ENCODE data around the gene DGCR6L.
"Not testable (repeated sequence)": the region's sequence is repeated elsewhere in the genome, so short reads cannot be mapped to it uniquely, and the experiment has no call there.

The DGCR6L gene

DNA sequence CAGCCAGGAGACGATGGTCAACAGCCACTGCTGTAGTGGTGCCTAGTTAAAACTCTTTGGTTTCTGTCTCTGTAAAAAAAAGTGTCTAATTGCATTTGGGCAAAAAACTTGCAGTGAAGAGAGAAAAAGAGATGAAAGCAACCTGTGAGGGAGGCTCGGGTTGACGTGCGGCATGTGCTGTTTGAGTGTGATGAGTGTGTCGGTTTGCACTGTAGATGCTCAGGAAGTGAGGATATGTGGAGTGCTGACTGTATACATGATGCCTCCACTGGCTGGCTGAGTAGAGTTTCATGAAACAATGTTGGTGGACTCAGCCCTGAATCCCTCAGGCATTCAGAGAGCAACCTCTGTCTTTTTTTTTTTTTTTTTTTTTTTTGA, 4.3 kb upstream of the DGCR6L start:
- peak; percentile 50 to 58 for DNase-seq

DNA sequence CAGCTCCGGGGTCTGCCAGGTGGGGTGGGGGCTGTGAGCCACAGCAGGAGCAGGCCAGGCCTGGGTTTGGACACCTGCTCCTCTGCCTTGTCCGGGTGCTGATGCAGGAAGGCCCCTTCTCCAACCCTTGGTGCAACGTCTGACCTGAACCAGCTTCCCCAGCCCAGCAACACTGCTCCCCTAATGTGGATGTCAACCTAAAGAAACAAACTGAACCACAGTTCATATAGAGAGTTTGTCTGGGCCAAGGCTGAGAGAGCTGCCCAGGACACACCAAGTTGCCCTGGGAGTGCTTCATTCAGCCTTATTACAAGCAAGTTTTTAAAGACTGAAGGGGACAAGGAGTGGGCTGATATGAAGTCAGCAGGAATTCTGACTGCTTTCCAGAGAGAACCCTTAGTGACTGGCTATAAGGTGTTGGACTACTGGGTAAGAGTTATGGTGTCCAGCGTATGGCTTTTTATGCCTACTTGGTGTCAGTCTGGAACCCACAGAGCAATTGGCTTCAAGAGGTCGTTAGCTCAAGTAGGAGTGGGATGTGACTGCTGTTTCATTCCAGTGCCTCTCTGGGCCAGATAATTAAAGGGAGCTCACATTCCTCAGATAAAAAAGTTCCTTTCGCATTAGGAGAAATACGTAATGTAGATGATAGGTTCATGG, 1.8 kb upstream of the DGCR6L start:
- DNase-seq = peak in 1 of 2 donors; percentile 17

DNA sequence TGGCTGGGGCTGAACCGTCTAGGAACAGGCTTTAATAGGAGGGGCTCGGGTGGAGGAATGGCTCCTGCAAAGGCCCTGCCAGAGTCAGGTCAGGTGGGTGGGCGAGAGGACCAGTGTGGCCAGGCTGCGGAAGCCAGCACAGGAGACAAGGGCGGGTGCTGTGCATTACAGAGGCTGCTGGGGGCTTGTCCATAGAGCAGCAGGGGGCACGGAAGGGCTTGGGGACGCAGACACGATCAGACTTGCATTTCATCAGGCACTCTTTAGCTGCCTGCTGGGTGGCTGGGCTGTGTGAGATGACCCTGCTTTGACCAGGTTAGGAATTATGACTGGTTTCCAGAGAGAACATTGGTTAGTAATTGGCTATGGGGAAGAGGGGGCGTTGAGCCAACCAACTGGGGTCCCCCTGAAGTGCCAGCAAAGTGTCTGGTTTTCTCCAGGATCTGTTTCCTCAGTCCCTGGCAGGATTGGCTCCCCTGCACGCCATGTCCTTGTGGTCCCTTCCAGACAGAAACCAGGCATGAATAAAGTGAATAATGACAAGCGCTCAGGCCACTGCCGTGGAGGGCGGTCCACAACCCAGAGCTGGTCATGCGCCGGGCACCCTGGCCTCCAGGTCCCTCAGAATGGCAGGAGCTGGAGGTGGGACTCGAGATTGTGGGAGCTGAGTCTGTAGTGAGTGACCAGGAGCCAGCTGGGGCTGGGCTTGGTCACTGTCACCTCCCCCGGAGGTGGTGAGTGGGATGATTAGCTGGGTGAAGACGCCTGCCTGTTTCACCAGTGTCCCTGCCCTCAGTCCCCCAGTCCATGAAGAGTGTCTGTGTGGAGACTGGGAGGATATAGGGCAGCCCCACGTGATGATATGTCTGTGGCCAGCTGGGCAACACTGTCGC, 1.0 kb upstream of the DGCR6L start:
- peak in 1 of 2 donors; percentile 23 for DNase-seq

DNA sequence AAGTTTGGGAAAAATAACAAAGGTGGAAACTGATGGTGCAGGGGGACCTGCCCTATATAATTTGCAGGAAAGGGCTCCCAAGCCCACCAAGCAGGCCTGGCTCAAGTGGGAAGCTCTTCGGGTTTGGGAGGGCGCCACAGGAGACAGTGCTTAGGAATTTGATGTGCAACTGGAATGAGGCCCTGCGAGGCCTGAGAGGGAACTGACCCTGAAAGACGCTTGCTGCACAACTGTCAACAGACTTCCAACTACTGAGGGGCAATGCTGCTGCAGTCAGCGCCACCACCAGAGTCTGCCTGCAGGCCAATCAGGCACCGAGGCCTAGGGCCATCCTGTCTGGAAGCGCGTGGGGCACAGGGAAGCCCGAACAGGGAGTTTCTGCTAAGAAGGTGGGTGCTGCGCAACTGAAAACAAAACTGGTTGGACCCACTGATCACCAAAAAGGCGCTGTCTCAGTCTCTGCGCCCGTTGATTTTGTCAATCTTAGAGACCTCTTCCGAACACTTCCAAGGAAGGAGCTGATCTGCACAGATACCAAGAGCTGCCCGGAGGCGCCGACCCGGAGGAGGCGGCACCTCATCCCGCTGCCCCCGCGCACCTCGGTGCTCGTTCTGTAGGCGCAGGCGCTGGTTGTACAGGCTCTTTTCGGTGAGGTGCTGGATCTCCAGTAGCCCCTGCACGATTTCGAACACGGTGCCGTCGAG, 667 bp downstream of the DGCR6L start:
- peak; percentile 22 to 43 for DNase-seq

DNA sequence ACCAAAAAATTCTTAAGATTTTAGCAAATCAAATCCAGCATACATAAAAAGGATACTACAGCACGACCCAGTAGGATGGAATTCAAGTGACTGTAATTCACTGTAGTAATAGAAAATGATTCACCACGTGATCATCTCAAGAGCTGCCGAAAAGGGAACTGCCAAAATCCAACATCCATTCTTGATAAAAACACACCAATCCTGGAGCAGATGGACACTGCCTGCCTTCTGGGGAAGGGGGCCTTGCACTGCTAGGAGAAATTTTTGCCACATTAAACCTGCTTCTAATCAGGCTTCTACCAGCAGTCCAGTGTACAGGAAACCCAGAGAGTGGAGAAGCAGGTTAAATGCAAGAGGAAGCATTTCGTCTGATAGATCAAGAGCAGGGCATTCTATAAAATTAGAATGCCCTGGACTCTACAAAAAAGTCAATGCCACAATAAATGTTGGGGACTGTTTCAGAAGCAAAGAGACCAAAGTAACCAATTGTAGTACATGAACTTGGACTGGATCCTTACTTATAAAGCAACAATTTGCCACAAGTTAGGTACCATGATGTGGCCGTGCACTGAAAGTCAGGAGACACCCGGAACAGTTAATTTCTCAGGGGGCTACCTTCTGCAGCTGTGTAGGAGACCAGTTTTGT, 1.7 kb downstream of the DGCR6L start:
- DNase-seq = peak in 1 of 2 donors; percentile 14

DNA sequence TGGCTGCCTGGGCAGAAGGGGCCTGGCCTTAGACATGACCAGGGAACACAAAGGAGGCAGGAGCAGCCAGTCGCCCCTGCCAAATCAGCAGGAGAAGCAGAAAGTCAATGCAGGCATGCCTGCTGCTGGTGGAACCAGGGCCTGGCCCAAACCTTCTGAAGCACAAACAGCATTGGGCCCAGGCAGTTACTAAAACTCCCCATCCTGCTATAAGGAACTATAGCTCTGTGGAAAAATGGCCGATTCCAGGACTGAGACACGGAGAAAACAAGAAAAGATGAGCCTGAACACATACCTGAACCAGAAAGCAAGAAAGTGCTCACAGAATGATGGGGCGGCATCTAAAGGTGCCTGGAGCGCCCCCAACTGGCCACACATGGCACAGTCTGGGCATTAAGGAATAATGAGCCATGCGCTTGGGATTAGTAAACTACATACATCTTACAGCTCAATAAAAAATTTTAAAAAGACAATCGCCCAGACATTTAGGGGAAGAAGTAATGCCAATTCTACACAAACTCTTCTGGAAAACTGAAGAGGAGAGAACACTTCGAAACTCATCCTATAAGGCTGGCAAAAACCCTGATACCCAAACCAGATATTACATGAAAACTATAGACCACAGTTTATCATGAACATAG, 2.3 kb downstream of the DGCR6L start:
- DNase-seq = peak; percentile 42 to 53

DNA sequence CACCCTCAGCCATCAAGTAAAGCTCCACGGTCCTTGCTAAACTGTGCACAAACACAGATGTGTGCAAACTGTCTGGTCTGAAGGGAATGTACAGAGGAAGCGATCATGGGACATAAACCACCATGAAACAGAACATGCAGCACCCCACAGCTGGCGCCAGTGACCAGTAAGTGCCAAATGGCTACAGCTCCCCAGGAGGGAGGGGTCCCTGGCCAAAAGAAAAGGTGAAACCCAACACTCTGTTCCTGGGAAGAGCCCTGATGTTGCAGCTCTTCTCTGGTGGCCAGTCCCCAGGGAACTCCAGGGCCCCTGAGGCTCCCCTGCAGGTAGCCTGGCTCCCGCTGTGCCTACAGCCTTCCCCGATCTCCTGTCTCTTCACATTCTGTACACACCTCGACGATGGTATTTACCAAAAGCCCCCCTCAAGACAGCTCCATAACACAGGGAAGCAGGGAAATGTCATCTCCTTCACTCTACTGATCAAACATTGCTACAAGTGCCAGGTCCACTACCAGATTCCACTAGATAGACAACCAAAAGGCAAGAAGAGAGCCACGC, 2.9 kb downstream of the DGCR6L start:
- DNase-seq = no peak

DNA sequence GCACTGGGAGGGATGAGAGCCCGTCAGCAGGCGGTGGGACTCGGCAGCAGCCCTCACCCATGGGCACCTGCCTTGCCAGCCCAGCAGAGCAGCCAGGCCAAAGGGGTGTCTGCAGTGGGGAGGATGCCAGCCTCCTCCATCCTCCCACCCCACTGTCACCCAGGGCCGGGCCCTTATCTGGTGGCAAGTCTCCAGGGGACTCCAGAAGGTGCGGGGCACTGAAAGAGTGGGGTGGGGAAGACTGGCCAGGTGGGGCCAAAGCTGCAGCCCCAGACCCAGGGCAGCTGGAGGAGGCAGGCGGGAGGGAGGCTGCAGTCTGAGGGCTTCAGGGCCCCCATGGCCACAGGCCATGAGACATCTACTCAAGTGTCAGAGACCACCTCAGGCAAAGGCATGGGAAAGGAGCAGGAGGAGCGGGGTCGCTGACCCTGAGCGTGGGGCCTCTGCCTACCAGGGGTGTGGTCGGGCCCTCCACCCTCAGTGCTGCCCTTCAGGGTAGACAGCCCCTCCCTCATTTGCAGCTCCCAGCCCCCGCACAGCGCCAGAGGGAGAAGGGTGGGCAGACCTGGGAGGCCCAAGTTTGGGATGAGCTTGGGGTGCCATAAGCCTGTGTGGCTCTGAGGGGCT, 3.5 kb downstream of the DGCR6L start:
- peak in 1 of 2 donors; percentile 15 for DNase-seq

DNA sequence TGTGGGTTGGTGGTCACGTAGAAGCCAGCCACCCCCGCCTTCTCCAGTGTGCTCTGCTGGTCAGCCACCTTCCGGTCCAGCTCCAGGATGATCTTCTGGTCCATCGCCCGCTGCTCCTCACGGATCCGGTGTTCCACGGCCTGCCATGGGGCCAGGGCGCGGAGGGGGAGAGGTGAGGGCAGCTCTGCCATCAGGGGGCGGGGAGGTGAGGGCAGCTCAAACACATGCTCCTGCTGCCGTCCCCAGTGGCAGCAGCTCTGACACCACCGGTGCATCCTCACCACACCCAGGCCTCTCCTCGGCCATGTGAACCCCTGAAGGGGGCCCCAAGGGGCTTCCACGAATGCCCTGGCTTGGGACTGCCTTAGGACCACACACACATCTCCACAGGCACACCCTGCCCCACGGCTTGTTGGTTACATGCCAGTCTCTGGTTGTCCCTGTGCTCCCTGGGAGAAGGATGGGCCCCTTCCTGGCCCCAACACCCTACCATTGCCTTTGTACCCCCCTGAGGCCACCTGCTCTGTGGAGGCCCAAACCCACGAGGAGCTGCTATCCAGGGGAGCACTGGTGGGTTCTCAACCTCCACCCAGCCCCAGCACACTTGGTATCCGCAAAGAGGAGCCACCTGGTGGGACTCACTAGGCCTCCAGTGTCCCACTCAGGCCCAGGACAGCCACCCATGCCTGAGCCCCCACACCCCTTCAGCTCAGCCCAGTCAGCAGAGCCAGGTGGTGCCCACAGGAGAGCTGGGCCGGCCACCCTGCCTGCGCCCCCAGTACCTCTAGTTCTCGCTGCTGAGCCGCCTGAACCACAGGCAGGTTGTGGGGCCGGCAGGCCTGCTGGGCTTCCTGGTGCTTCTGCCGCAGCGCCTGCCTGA, 4.3 kb downstream of the DGCR6L start:
- peak in 1 of 2 donors; percentile 16 for DNase-seq

DNA sequence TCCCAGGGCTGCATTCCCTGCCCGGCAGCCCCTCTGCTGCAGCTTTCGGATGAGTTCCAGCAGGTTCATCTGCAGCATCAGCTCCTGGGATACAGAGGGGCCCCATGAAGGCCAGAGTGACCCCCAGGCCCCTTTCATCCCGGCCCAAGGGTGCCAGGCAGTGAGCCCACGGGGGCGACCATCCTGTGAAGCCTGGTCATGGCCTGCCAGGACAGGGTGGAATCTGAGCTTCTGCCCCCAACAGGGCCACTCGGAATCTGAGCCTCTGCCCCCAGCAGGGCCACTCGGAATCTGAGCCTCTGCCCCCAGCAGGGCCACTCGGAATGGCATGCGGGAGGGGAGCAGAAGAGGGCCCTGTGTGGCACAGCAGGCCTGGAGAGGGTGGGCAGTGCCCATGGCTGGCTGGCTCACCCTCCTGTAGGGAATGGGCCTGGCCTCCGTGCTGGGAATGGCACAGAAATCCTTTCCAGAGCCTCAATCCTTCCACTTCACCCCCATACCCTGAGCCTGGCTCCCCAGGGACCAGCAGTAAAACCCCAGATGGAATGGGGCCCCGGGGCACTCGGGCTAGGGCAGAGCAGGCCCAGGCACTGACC, 5.0 kb downstream of the DGCR6L start:
- DNase-seq = not testable (repeated sequence)

DNA sequence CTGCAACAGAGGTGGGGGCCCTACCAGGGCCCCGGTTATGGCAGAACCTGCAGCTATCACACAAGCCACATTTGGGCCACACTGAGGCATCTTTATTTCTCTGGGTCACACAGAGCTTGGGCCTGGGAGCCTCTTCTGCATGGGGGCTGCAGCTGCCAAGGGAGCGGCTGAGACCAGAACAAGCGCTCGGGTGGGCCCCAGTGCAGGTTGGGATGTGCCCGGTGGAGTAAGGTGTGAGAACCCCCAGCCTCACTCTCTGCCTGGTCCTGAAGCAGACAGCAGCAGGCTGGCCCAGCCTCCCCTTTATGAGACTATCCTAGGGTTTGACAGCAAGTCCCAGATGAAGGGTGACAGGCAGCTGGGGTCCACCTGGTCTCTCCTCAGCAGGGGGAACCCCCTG, 5.7 kb downstream of the DGCR6L start:
- not testable (repeated sequence) for DNase-seq

DNA sequence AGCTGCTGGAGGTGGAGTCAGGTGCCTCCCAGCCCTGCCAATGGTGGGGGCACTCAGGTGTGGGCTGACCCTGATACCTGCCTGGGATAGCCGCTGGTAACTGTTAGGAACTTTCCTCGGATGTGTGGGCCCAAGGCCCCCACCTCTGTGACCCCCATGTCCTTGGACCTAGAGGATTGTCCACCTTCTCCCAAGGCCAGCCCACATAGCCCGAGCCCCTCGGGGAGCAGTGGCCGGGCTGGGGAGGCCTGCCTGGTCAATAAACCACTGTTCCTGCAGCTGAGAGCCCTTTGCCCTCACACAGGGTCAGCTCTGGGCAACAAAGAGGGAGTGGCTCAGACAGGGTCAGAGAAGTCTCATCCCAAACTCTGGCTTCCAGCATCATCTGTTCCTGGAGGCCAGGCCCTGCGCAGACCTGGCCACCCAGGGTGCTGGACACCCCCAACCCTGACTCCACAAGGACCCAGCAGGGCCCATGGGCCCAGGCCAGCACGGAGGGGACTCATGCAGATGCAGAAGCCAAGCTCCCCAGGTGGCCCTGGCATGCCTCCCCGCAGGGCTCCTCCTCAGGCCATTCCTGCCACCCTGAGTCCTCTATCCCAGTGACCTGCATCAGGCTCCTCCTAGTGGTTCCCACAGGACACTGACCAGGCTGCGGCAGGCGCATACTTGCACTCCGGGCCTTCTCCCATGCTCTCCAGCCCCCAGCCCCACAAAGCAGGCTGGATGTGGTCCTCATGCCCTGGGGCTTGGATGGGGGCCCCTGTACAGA, 6.4 kb downstream of the DGCR6L start:
- DNase-seq = peak in 1 of 2 donors; percentile 9

DNA sequence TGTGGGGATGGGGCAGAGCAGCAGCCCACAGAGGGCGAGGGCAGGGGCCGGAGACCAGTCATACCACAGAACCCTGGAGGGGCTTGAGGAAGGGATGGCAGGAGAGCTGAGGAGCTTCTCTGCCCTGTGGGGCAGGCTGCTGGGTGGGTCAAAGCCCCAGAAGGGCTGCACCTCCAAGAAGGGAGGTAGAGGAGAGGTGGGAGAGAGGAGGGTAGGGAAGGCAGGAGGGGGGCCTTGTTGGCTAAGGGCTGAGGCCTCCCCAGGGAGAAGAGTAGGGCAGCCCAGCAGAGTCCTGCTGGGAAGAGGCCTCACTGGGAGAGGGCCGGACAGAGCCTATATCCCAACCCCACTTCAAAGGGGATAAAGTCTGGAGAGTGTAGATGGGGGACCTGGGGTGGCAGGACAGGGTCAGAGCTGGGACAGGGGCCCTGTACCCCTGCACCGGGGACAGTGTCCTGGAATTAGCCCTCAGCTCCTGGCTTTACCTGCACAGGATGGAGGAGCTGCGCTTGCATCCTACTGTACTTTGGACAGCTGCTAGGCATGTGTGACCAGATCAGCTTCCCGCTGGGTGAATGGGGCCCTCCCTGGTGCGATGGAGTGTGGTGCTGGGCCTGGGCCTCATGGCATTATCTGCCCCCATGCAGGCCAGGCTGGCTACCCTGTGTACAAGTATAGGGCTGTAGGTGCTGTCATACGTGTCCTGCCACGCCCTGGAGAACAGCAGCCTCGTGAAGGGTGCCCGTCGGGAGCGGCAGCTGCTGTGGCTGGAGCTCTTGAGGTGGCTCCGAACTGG, 7.3 kb downstream of the DGCR6L start:
- DNase-seq = peak in 1 of 2 donors; percentile 11

DNA sequence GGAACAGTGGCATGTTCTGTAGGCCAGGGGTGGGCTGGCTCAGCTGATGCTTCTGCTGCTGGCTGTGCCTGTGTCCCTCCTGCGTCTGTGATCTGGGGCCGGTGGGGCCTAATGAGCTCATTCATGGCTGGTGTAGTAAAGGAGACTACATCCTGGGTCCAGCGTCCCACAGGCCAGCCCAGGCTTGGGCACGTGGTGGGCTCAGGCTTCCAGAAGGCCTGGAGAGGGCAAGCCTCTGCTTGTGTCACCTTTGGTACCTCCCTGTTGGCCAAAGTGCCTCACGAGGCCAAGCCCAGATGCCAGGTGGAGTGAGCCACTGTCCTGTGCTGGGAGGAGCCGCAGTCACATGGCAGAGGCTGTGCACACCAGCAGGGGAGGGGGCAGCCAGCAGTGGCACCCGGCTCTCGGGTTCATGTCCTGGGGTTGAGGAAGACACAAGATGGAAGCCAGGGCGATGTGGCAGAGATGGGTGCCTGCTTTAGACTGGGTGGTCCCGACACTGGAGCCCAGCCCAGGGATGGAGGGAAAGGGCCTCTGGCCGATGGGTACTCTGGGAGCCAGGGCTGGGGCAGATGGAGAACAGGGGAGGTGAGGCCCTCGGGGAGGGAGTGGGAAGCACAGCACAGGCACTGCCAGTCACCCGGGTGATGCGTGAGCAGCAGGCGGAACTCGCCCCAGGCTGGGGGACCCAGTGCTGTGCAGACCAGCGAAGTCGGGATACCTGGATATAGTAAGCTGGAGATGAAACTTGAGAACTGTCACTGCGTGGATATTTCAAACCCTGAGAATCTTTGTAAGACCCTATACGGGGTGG, 8.4 kb downstream of the DGCR6L start:
- DNase-seq = not testable (repeated sequence)

DNA sequence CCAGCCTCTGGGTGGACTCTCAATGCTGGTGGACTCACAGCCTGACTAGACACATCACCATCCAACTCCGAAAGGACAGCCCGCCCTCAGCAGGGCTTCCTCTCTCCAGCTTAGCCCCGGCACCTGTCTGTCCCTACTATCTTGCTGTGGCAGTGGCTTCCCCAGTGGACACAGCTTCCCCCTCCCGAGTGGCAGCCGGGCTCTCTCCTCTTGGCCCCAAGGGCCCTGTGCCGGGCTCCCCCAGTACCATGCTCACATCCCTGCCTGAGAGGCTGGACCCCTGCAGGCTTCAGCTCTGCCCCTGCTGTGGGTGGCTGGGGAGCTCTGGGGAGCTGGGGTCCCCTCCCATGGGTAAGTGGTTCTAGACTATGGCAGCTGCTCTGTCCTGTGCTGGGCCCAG, 9.1 kb downstream of the DGCR6L start:
- DNase-seq = not testable (repeated sequence)

DNA sequence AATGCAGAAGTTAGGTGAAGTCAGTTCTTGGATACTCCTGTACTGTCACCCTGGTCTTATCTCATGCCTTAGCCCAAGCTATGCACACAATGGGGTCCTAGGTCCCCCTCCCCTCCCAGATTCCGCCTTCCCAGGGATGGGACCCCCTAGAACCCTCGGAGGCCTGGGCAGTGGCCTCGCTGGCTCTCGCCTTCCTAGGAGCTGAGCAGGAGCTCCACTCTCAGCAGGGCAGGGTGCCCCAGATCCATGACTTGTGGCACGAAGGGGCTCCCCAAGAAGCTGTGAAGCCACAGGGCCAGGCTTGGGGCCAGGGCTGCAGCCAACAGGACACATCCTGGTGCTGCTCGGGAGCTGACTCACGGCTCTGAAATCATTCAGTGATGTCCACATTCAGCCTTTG, 9.7 kb downstream of the DGCR6L start:
- not testable (repeated sequence) for DNase-seq
